SH-SY5Y (cell line): ENCODE results near the gene ELMO1.

Experiments
- GATA2 ChIP-seq: IDR thresholded peaks from 2 replicates; pipeline ENCODE4 v1.6.1; 2011; ENCODE audit warnings: mild to moderate bottlenecking, low read depth, low read length
- GATA3 ChIP-seq: IDR thresholded peaks from 2 replicates; pipeline ENCODE4 v1.6.1; 2011; ENCODE audit warnings: low read depth, mild to moderate bottlenecking, low read length, moderate library complexity

DNA sequence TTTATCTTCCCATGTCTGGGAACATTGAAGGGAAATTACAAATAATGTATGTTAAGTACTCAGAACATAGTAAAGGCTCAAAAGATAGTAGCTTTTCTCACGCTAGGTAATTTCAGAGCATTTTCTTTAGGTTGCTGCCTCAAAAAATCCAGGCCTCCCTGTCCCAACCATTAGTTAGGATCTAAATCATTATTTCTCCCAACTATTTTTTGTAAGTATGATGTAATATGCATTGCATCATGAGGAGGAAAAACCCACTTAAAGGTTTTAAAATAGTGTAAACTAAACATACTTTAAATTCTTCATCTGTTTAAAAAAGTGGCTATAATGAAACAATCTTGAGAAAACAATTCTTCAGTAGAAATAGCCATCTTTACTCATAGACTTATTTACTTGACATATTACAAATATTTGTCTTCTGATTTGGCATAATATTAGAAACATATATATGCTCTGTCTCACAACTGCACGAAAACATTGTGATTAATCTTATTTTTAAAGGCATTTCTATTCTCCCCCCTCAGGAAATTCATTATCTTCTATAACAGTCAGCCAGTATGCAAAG is 329.3 kb downstream of the ELMO1 start:
- no peak for TF ChIP-seq GATA3
- TF ChIP-seq GATA2, result no peak
